SK-N-SH treated with all-trans-retinoic acid at 6 μM for 48 hours (cell line): Measurements from ENCODE around the gene ABCC3.

ENCODE experiments used
- ATAC-seq: fragments of 200-7000 bp; cut with Tn5 transposase; 3 replicates; pipeline ENCODE4 v1.9.1; 2020; ENCODE audit warnings: mild to moderate bottlenecking, moderate library complexity
- ARNTL ChIP-seq: fragments of 450-650 bp; formaldehyde crosslinking; IDR thresholded peaks from 2 replicates; pipeline ENCODE4 v1.5.0; 2020; ENCODE audit warnings: low read depth, mild to moderate bottlenecking, moderate library complexity, borderline replicate concordance
- BACH2 ChIP-seq: fragments of 250-450 bp; sonication (Bioruptor Pico); IDR thresholded peaks from 2 replicates; pipeline ENCODE4 v1.9.0; 2021; ENCODE audit warnings: mild to moderate bottlenecking, borderline replicate concordance
- CREB5 ChIP-seq: fragments of 250-450 bp; sonication (Bioruptor Pico); IDR thresholded peaks from 2 replicates; pipeline ENCODE4 v1.5.1; 2020; ENCODE audit warnings: low read depth, mild to moderate bottlenecking, moderate library complexity
- CSDC2 ChIP-seq: fragments of 250-450 bp; sonication (Bioruptor Pico); IDR thresholded peaks from 2 replicates; pipeline ENCODE4 v1.5.0; 2020; ENCODE audit warnings: mild to moderate bottlenecking, moderate library complexity
- CSRNP3 ChIP-seq: fragments of 250-450 bp; sonication (Bioruptor Pico); IDR thresholded peaks from 2 replicates; pipeline ENCODE4 v1.5.1; 2021; ENCODE audit warnings: mild to moderate bottlenecking, moderate library complexity
- ESRRG ChIP-seq: fragments of 250-450 bp; sonication (Bioruptor Pico); IDR thresholded peaks from 2 replicates; pipeline ENCODE4 v1.6.1; 2021; ENCODE audit warnings: mild to moderate bottlenecking
- GLIS3 ChIP-seq: fragments of 250-450 bp; sonication (Bioruptor Pico); IDR thresholded peaks from 2 replicates; pipeline ENCODE4 v1.5.0; 2020; ENCODE audit warnings: mild to moderate bottlenecking, moderate library complexity
- ISL1 ChIP-seq: fragments of 250-450 bp; sonication (Bioruptor Pico); IDR thresholded peaks from 2 replicates; pipeline ENCODE4 v2.1.2; 2022; ENCODE audit warnings: mild to moderate bottlenecking, moderate library complexity
- OSR1 ChIP-seq: fragments of 250-450 bp; sonication (Bioruptor Pico); IDR thresholded peaks from 2 replicates; pipeline ENCODE4 v1.8.0; 2022; ENCODE audit warnings: moderate library complexity, mild to moderate bottlenecking, inconsistent platforms
- PATZ1 ChIP-seq: fragments of 250-450 bp; sonication (Bioruptor Pico); IDR thresholded peaks from 2 replicates; pipeline ENCODE4 v1.8.0; 2020; ENCODE audit warnings: mild to moderate bottlenecking, moderate library complexity, borderline replicate concordance
- POU6F1 ChIP-seq: fragments of 250-450 bp; sonication (Bioruptor Pico); IDR thresholded peaks from 2 replicates; pipeline ENCODE4 v1.8.0; 2021; ENCODE audit warnings: low read depth, mild to moderate bottlenecking, moderate library complexity, borderline replicate concordance
- PPARA ChIP-seq: fragments of 250-450 bp; sonication (Bioruptor Pico); IDR thresholded peaks from 2 replicates; pipeline ENCODE4 v1.5.0; 2020; ENCODE audit warnings: mild to moderate bottlenecking, borderline replicate concordance
- RARB ChIP-seq: fragments of 250-450 bp; sonication (Bioruptor Pico); IDR thresholded peaks from 2 replicates; pipeline ENCODE4 v1.8.0; 2021; ENCODE audit warnings: mild to moderate bottlenecking, moderate library complexity
- TSHZ2 ChIP-seq: fragments of 250-450 bp; sonication (Bioruptor Pico); IDR thresholded peaks from 2 replicates; pipeline ENCODE4 v1.5.0; 2020; ENCODE audit warnings: mild to moderate bottlenecking, moderate library complexity
- ZC3H10 ChIP-seq: fragments of 250-450 bp; sonication (Bioruptor Pico); IDR thresholded peaks from 2 replicates; pipeline ENCODE4 v1.5.1; 2021; ENCODE audit warnings: mild to moderate bottlenecking, moderate library complexity
- ZFP3 ChIP-seq: fragments of 250-450 bp; sonication (Bioruptor Pico); IDR thresholded peaks from 2 replicates; pipeline ENCODE4 v1.5.0; 2020; ENCODE audit warnings: mild to moderate bottlenecking, moderate library complexity
- ZFP30 ChIP-seq: fragments of 450-650 bp; formaldehyde crosslinking; IDR thresholded peaks from 2 replicates; pipeline ENCODE4 v1.5.0; 2022; ENCODE audit warnings: mild to moderate bottlenecking, moderate library complexity
- ZNF565 ChIP-seq: fragments of 450-650 bp; formaldehyde crosslinking; conservative IDR thresholded peaks from 2 replicates; pipeline ENCODE4 v1.5.0; 2020; ENCODE audit warnings: low read depth, mild to moderate bottlenecking, moderate library complexity
- ZNF70 ChIP-seq: fragments of 450-650 bp; formaldehyde crosslinking; IDR thresholded peaks from 2 replicates; pipeline ENCODE4 v1.5.0; 2020; ENCODE audit warnings: mild to moderate bottlenecking, moderate library complexity
- ZNF8 ChIP-seq: fragments of 450-650 bp; formaldehyde crosslinking; IDR thresholded peaks from 2 replicates; pipeline ENCODE4 v1.5.0; 2020; ENCODE audit warnings: mild to moderate bottlenecking, moderate library complexity

ABCC3 gene

GRCh38 chr17:50641357-50641756 lies 6.7 kb downstream of the ABCC3 start:
- TF ChIP-seq ZNF70 (CRISPR knock-in tag) (no peak), ZFP3 (CRISPR knock-in tag) (no peak), ZNF8 (CRISPR knock-in tag) (no peak), ZNF565 (no peak), ZFP30 (CRISPR knock-in tag) (no peak), ARNTL (CRISPR knock-in tag) (no peak), GLIS3 (CRISPR knock-in tag) (no peak), ISL1 (CRISPR knock-in tag) (no peak), TSHZ2 (CRISPR knock-in tag) (no peak), PATZ1 (no peak), ZC3H10 (CRISPR knock-in tag) (no peak), CSDC2 (CRISPR knock-in tag) (no peak), RARB (CRISPR knock-in tag) (no peak), OSR1 (CRISPR knock-in tag) (no peak), POU6F1 (no peak), BACH2 (CRISPR knock-in tag) (no peak), PPARA (CRISPR knock-in tag) (no peak), CSRNP3 (CRISPR knock-in tag) (no peak)
- no peak for ATAC-seq

- TF ChIP-seq CREB5 (CRISPR knock-in tag) (no peak), OSR1 (CRISPR knock-in tag) (no peak), ZNF8 (CRISPR knock-in tag) (no peak), ESRRG (CRISPR knock-in tag) (no peak)
- ATAC-seq, result no peak
Measured at GRCh38 chr17:50642071-50642721, 7.5 kb downstream of the ABCC3 start.

GRCh38 chr17:50642722-50643656 lies 8.3 kb downstream of the ABCC3 start:
- no peak for ATAC-seq
- no peak for TF ChIP-seq CREB5 (CRISPR knock-in tag)
